WTC11 (cell line): ENCODE data around the gene PCDH19. TPM values are rescaled to one million over a fixed set of nuclear protein-coding genes. Genes with fewer than 3 reads are reported as not detected.

Experiments used
- ATAC-seq: fragments of 200-7000 bp; cut with Tn5 transposase; 2 replicates; pipeline ENCODE4 v1.10.0; 2021; ENCODE audit warnings: mild to moderate bottlenecking, moderate library complexity
- CTCF ChIA-PET: fragments of 300-600 bp; sonication (Branson Sonifier 250); formaldehyde crosslinking; loops from one replicate; lab custom pipeline; 2021; ENCODE audit warnings: antibody characterized with exemption; lab: Charles Lee
- POLR2A ChIA-PET: fragments of 350-600 bp; sonication (Branson Sonifier 250); formaldehyde crosslinking; loops from one replicate; lab custom pipeline; 2021; ENCODE audit warnings: antibody characterized with exemption; lab: Charles Lee
- DNase-seq: peaks from one replicate; pipeline ENCODE4 v3.0.0; 2021; ENCODE audit warnings: low spot score
- H3K27ac Mint-ChIP-seq: 2 replicates; pipeline ENCODE4 v1.8.0; 2021; ENCODE audit warnings: mixed read lengths
- H3K27me3 Mint-ChIP-seq: 2 replicates; pipeline ENCODE4 v1.8.0; 2021; ENCODE audit warnings: low read depth, mild to moderate bottlenecking, moderate library complexity, mixed read lengths
- H3K36me3 Mint-ChIP-seq: 2 replicates; pipeline ENCODE4 v1.8.0; 2021; ENCODE audit warnings: mixed read lengths
- H3K4me1 Mint-ChIP-seq: 2 replicates; pipeline ENCODE4 v1.8.0; 2022; ENCODE audit warnings: mixed read lengths
- H3K4me3 Mint-ChIP-seq: 2 replicates; pipeline ENCODE4 v1.8.0; 2021; ENCODE audit warnings: mild to moderate bottlenecking, moderate library complexity, mixed read lengths
- H3K9me3 Mint-ChIP-seq: 2 replicates; pipeline ENCODE4 v1.8.0; 2021; ENCODE audit warnings: mixed read lengths
- ELF4 ChIP-seq: sonication (generic); formaldehyde crosslinking; IDR thresholded peaks from 2 replicates; pipeline ENCODE4 v1.8.1; 2022; ENCODE audit warnings: low read depth, mild to moderate bottlenecking, moderate library complexity, missing genetic modification reagents
- ETV6 ChIP-seq: sonication (generic); formaldehyde crosslinking; IDR thresholded peaks from 2 replicates; pipeline ENCODE4 v1.8.1; 2022; ENCODE audit warnings: mild to moderate bottlenecking, missing genetic modification reagents
- GABPB1 ChIP-seq: sonication (generic); formaldehyde crosslinking; IDR thresholded peaks from 2 replicates; pipeline ENCODE4 v1.8.1; 2023; ENCODE audit warnings: mild to moderate bottlenecking, missing genetic modification reagents
- JAZF1 ChIP-seq: fragments of 250-450 bp; sonication (Bioruptor Pico); IDR thresholded peaks from 2 replicates; pipeline ENCODE4 v1.9.0; 2021; ENCODE audit warnings: moderate library complexity, mild to moderate bottlenecking, inconsistent platforms
- NR2C2 ChIP-seq: sonication (generic); formaldehyde crosslinking; IDR thresholded peaks from 2 replicates; pipeline ENCODE4 v1.8.0; 2022; ENCODE audit warnings: mild to moderate bottlenecking, missing genetic modification reagents
- RORB ChIP-seq: fragments of 250-450 bp; sonication (Bioruptor Pico); IDR thresholded peaks from 2 replicates; pipeline ENCODE4 v1.9.0; 2021; ENCODE audit warnings: mild to moderate bottlenecking
- SOX15 ChIP-seq: fragments of 250-450 bp; sonication (Bioruptor Pico); IDR thresholded peaks from 2 replicates; pipeline ENCODE4 v1.9.0; 2021; ENCODE audit warnings: mild to moderate bottlenecking
- SP1 ChIP-seq: sonication (generic); formaldehyde crosslinking; conservative IDR thresholded peaks from 2 replicates; pipeline ENCODE4 v1.8.1; 2022; ENCODE audit warnings: missing genetic modification reagents
- ZNF263 ChIP-seq: sonication (generic); formaldehyde crosslinking; IDR thresholded peaks from 2 replicates; pipeline ENCODE4 v1.8.1; 2022; ENCODE audit warnings: low read depth, mild to moderate bottlenecking, moderate library complexity, missing genetic modification reagents
- total RNA-seq: library from RNA; stranded (reverse); gene quantifications from 3 replicates; pipeline ENCODE4 v1.2.3, GENCODE V29; 2021
- TF ChIP-seq, protein P1 (sequence below): sonication (generic); formaldehyde crosslinking; IDR thresholded peaks from 2 replicates; pipeline ENCODE4 v1.8.1; 2022; ENCODE audit warnings: low read depth, missing genetic modification reagents, borderline replicate concordance
- TF ChIP-seq, protein P2 (sequence below): sonication (generic); formaldehyde crosslinking; IDR thresholded peaks from 2 replicates; pipeline ENCODE4 v1.8.1; 2023; ENCODE audit warnings: mild to moderate bottlenecking, missing genetic modification reagents, borderline replicate concordance
- TF ChIP-seq, protein P3 (sequence below): sonication (generic); formaldehyde crosslinking; IDR thresholded peaks from 2 replicates; pipeline ENCODE4 v1.8.0; 2022; ENCODE audit warnings: mild to moderate bottlenecking, missing genetic modification reagents
- TF ChIP-seq, protein P4 (sequence below): sonication (generic); formaldehyde crosslinking; IDR thresholded peaks from 2 replicates; pipeline ENCODE4 v1.8.0; 2023; ENCODE audit warnings: missing genetic modification reagents, mild to moderate bottlenecking, borderline replicate concordance
- TF ChIP-seq, protein P5 (sequence below): sonication (generic); formaldehyde crosslinking; conservative IDR thresholded peaks from 2 replicates; pipeline ENCODE4 v1.8.1; 2023; ENCODE audit warnings: mild to moderate bottlenecking, low read depth, missing genetic modification reagents, moderate library complexity
- TF ChIP-seq, protein P6 (sequence below): sonication (generic); formaldehyde crosslinking; IDR thresholded peaks from 2 replicates; pipeline ENCODE4 v1.8.1; 2023; ENCODE audit warnings: mild to moderate bottlenecking, missing genetic modification reagents, moderate library complexity

Gene PCDH19
- total RNA-seq, 1 experiment from 2014 or later: 1.5 TPM

DNA sequence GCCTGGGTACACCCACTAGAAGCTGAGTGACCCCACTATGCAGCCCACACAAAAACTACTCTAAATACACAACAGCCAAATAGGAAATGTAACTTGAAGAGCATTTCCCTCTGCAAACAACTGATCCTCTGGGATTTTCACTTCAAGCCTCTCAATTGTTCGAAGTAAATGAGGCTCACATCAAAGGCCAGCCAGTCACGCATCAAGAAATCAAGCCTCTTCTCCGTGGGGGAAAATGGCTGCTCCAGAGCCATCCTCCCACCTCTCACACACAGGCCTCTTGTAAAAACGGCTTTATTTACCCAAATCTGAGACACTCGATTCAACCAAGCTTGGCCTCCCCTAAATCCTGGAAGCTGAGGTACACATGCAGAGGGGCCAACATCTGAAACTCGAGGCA is 14.3 kb downstream of the PCDH19 start:
- no peak for TF ChIP-seq ETV6
- TF ChIP-seq RORB: no peak
- TF ChIP-seq, protein P1, sequence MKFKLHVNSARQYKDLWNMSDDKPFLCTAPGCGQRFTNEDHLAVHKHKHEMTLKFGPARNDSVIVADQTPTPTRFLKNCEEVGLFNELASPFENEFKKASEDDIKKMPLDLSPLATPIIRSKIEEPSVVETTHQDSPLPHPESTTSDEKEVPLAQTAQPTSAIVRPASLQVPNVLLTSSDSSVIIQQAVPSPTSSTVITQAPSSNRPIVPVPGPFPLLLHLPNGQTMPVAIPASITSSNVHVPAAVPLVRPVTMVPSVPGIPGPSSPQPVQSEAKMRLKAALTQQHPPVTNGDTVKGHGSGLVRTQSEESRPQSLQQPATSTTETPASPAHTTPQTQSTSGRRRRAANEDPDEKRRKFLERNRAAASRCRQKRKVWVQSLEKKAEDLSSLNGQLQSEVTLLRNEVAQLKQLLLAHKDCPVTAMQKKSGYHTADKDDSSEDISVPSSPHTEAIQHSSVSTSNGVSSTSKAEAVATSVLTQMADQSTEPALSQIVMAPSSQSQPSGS (CRISPR knock-in tag): no peak
- TF ChIP-seq GABPB1 (CRISPR knock-in tag): no peak
- TF ChIP-seq JAZF1 (CRISPR knock-in tag): no peak
- TF ChIP-seq, protein P2, sequence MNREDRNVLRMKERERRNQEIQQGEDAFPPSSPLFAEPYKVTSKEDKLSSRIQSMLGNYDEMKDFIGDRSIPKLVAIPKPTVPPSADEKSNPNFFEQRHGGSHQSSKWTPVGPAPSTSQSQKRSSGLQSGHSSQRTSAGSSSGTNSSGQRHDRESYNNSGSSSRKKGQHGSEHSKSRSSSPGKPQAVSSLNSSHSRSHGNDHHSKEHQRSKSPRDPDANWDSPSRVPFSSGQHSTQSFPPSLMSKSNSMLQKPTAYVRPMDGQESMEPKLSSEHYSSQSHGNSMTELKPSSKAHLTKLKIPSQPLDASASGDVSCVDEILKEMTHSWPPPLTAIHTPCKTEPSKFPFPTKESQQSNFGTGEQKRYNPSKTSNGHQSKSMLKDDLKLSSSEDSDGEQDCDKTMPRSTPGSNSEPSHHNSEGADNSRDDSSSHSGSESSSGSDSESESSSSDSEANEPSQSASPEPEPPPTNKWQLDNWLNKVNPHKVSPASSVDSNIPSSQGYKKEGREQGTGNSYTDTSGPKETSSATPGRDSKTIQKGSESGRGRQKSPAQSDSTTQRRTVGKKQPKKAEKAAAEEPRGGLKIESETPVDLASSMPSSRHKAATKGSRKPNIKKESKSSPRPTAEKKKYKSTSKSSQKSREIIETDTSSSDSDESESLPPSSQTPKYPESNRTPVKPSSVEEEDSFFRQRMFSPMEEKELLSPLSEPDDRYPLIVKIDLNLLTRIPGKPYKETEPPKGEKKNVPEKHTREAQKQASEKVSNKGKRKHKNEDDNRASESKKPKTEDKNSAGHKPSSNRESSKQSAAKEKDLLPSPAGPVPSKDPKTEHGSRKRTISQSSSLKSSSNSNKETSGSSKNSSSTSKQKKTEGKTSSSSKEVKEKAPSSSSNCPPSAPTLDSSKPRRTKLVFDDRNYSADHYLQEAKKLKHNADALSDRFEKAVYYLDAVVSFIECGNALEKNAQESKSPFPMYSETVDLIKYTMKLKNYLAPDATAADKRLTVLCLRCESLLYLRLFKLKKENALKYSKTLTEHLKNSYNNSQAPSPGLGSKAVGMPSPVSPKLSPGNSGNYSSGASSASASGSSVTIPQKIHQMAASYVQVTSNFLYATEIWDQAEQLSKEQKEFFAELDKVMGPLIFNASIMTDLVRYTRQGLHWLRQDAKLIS (CRISPR knock-in tag): no peak
- TF ChIP-seq, protein P3, sequence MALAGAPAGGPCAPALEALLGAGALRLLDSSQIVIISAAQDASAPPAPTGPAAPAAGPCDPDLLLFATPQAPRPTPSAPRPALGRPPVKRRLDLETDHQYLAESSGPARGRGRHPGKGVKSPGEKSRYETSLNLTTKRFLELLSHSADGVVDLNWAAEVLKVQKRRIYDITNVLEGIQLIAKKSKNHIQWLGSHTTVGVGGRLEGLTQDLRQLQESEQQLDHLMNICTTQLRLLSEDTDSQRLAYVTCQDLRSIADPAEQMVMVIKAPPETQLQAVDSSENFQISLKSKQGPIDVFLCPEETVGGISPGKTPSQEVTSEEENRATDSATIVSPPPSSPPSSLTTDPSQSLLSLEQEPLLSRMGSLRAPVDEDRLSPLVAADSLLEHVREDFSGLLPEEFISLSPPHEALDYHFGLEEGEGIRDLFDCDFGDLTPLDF (CRISPR knock-in tag): no peak
- no peak for TF ChIP-seq SOX15 (CRISPR knock-in tag)
- no peak for TF ChIP-seq ZNF263 (CRISPR knock-in tag)
- TF ChIP-seq, protein P4, sequence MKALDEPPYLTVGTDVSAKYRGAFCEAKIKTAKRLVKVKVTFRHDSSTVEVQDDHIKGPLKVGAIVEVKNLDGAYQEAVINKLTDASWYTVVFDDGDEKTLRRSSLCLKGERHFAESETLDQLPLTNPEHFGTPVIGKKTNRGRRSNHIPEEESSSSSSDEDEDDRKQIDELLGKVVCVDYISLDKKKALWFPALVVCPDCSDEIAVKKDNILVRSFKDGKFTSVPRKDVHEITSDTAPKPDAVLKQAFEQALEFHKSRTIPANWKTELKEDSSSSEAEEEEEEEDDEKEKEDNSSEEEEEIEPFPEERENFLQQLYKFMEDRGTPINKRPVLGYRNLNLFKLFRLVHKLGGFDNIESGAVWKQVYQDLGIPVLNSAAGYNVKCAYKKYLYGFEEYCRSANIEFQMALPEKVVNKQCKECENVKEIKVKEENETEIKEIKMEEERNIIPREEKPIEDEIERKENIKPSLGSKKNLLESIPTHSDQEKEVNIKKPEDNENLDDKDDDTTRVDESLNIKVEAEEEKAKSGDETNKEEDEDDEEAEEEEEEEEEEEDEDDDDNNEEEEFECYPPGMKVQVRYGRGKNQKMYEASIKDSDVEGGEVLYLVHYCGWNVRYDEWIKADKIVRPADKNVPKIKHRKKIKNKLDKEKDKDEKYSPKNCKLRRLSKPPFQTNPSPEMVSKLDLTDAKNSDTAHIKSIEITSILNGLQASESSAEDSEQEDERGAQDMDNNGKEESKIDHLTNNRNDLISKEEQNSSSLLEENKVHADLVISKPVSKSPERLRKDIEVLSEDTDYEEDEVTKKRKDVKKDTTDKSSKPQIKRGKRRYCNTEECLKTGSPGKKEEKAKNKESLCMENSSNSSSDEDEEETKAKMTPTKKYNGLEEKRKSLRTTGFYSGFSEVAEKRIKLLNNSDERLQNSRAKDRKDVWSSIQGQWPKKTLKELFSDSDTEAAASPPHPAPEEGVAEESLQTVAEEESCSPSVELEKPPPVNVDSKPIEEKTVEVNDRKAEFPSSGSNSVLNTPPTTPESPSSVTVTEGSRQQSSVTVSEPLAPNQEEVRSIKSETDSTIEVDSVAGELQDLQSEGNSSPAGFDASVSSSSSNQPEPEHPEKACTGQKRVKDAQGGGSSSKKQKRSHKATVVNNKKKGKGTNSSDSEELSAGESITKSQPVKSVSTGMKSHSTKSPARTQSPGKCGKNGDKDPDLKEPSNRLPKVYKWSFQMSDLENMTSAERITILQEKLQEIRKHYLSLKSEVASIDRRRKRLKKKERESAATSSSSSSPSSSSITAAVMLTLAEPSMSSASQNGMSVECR (CRISPR knock-in tag): no peak
- no peak for TF ChIP-seq NR2C2 (CRISPR knock-in tag)
- TF ChIP-seq, protein P5, sequence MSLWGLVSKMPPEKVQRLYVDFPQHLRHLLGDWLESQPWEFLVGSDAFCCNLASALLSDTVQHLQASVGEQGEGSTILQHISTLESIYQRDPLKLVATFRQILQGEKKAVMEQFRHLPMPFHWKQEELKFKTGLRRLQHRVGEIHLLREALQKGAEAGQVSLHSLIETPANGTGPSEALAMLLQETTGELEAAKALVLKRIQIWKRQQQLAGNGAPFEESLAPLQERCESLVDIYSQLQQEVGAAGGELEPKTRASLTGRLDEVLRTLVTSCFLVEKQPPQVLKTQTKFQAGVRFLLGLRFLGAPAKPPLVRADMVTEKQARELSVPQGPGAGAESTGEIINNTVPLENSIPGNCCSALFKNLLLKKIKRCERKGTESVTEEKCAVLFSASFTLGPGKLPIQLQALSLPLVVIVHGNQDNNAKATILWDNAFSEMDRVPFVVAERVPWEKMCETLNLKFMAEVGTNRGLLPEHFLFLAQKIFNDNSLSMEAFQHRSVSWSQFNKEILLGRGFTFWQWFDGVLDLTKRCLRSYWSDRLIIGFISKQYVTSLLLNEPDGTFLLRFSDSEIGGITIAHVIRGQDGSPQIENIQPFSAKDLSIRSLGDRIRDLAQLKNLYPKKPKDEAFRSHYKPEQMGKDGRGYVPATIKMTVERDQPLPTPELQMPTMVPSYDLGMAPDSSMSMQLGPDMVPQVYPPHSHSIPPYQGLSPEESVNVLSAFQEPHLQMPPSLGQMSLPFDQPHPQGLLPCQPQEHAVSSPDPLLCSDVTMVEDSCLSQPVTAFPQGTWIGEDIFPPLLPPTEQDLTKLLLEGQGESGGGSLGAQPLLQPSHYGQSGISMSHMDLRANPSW: no peak
- TF ChIP-seq SP1 (CRISPR knock-in tag): no peak
- no peak for TF ChIP-seq ELF4 (CRISPR knock-in tag)
- TF ChIP-seq, protein P6, sequence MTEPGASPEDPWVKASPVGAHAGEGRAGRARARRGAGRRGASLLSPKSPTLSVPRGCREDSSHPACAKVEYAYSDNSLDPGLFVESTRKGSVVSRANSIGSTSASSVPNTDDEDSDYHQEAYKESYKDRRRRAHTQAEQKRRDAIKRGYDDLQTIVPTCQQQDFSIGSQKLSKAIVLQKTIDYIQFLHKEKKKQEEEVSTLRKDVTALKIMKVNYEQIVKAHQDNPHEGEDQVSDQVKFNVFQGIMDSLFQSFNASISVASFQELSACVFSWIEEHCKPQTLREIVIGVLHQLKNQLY (CRISPR knock-in tag): no peak
- TF ChIP-seq, all 79 proteins: peak for 0
- Mint-ChIP-seq H3K27ac (no peak overlapping the region), H3K36me3 (no peaks in the 10 kb centered on the region), H3K4me1 (peaks cover 10% of the 10 kb centered on the region), H3K4me3 (no peak overlapping the region), H3K27me3 (peaks cover 91% of the 10 kb centered on the region), H3K9me3 (no peaks in the 10 kb centered on the region)
- ATAC-seq: no peak
- no peak for DNase-seq
- ChIA-PET POLR2A (no interaction called here), CTCF (interaction anchor here (1.0 to 2.4 kb wide), 6 partner anchors 17 to 241 kb away, joined by 3 to 17 read pairs (median 4); partner anchors contain the start of gene TSPAN6)
